IMR-90 (cell line): ENCODE data around the gene SWI5.

Experiments
- BHLHE40 ChIP-seq: fragments of 150-350 bp; IDR thresholded peaks from 2 replicates; pipeline ENCODE4 v1.6.1; 2016; ENCODE audit warnings: mild to moderate bottlenecking, low read depth, low read length
- CEBPB ChIP-seq: IDR thresholded peaks from 2 replicates; pipeline ENCODE4 v1.6.1; 2012; ENCODE audit warnings: low read depth, low read length, improper control_type of control experiment
- CTCF ChIP-seq: conservative IDR thresholded peaks from 2 replicates; pipeline ENCODE4 v1.5.1; 2012; ENCODE audit warnings: mild to moderate bottlenecking, low read depth, low read length, improper control_type of control experiment
- MXI1 ChIP-seq: IDR thresholded peaks from 2 replicates; pipeline ENCODE4 v1.6.1; 2012; ENCODE audit warnings: low read depth, mild to moderate bottlenecking, low read length, moderate library complexity, borderline replicate concordance
- RFX5 ChIP-seq: IDR thresholded peaks from 2 replicates; pipeline ENCODE4 v1.8.0; 2012; ENCODE audit warnings: low read depth, mild to moderate bottlenecking, low read length, moderate library complexity
- SMC3 ChIP-seq: fragments of 150-350 bp; IDR thresholded peaks from 2 replicates; pipeline ENCODE4 v1.6.1; 2016; ENCODE audit warnings: low read depth, mild to moderate bottlenecking, antibody characterized with exemption, low read length, moderate library complexity

GRCh38 chr9:128249558-128249907 is 26.5 kb upstream of the SWI5 start:
- no peak for TF ChIP-seq CTCF
- TF ChIP-seq BHLHE40 = no peak
- no peak for TF ChIP-seq CEBPB
- TF ChIP-seq RFX5 = no peak
- TF ChIP-seq SMC3 = no peak
- no peak for TF ChIP-seq MXI1
